HCT116 (cell line): ENCODE results near the gene CMTM8. TPM values are rescaled to one million over a fixed set of nuclear protein-coding genes. Genes with fewer than 3 reads are reported as not detected.

ENCODE experiments used
- ATAC-seq: fragments of 200-7000 bp; cut with Tn5 transposase; 2 replicates; pipeline ENCODE4 v1.9.1; 2020; ENCODE audit warnings: mild to moderate bottlenecking, moderate library complexity
- BruUV-seq: library from RNA; stranded (reverse); fragments of 400-500 nt; replicated peaks from 2 replicates; lab custom pipeline; 2021; lab: Mats Ljungman, UMichigan
- CTCF ChIA-PET: fragments of 300-600 bp; sonication (Branson Sonifier 250); formaldehyde crosslinking; loops from one replicate; lab custom pipeline; 2021; ENCODE audit warnings: antibody characterized with exemption; lab: Charles Lee
- POLR2A ChIA-PET: fragments of 300-600, 350-600 bp; sonication (Branson Sonifier 250); formaldehyde crosslinking; loops from one replicate; lab custom pipeline; 2021; ENCODE audit warnings: antibody characterized with exemption; lab: Charles Lee
- RAD21 ChIA-PET, 2 experiments: fragments of 300-600 bp; sonication (Branson Sonifier 250); formaldehyde crosslinking; loops; one replicate each; lab custom pipeline; 2023; ENCODE audit warnings: low total read pairs in 2 of 2; ENCODE audit not compliant: uncharacterized antibody in 2 of 2, unreplicated experiment in 2 of 2, low non-redundant PET in 1 of 2; lab: Charles Lee
- DNase-seq: peaks from one replicate; pipeline ENCODE4 v3.0.0-alpha.2; 2010; ENCODE audit warnings: low read depth, low spot score
- H2AFZ ChIP-seq: fragments of 200-600 bp; shearing (Covaris generic), sonication (generic); 2 replicates; pipeline ENCODE4 v1.6.1; 2017; ENCODE audit warnings: low read depth, mixed run types, mixed read lengths, antibody characterized with exemption, low read length; ENCODE audit not compliant: poor library complexity, severe bottlenecking
- H3K27ac ChIP-seq: 2 replicates; pipeline ENCODE4 v1.5.1; 2012; ENCODE audit warnings: low read depth, low read length
- H3K27me3 ChIP-seq: fragments of 200-600 bp; sonication (generic); 2 replicates; pipeline ENCODE4 v1.6.1; 2016; ENCODE audit warnings: mixed run types, low read length, mixed read lengths; ENCODE audit not compliant: insufficient read depth
- H3K36me3 ChIP-seq, 2 experiments: fragments of 200-500 bp in 1 of 2; fragments of 200-600 bp in 1 of 2; sonication (Bioruptor generic) in 1 of 2; sonication (generic) in 1 of 2; 2 replicates each; pipeline versions ENCODE4 v1.5.1 to v1.6.1; 2014 to 2016; ENCODE audit warnings: low read length in 2 of 2, inconsistent platforms in 1 of 2, mixed read lengths in 1 of 2, mixed run types in 1 of 2; ENCODE audit not compliant: insufficient read depth in 2 of 2, control insufficient read depth in 1 of 2
- H3K4me1 ChIP-seq, 2 experiments: fragments of 200-600 bp in 1 of 2; sonication (generic) in 1 of 2; 2 replicates each; pipeline versions ENCODE4 v1.5.1 to v1.6.1; 2012 to 2017; ENCODE audit warnings: low read length in 2 of 2, inconsistent platforms in 1 of 2, mild to moderate bottlenecking in 1 of 2, mixed read lengths in 1 of 2, mixed run types in 1 of 2, moderate library complexity in 1 of 2; ENCODE audit not compliant: insufficient read depth in 2 of 2, control insufficient read depth in 1 of 2
- H3K4me2 ChIP-seq: fragments of 200-600 bp; sonication (generic); 2 replicates; pipeline ENCODE4 v1.6.1; 2017; ENCODE audit warnings: mixed run types, low read length, mixed read lengths
- H3K4me3 ChIP-seq, 2 experiments: fragments of 200-600 bp in 1 of 2; sonication (generic) in 1 of 2; replicated peaks in 1 of 2; 2 replicates each; pipeline ENCODE4 v1.5.1; 2011 to 2016; ENCODE audit warnings: low read length in 2 of 2, control low read depth in 1 of 2, low read depth in 1 of 2, mild to moderate bottlenecking in 1 of 2, mixed read lengths in 1 of 2, mixed run types in 1 of 2
- H3K79me2 ChIP-seq: fragments of 200-600 bp; sonication (generic); 2 replicates; pipeline ENCODE4 v1.6.1; 2017; ENCODE audit warnings: mild to moderate bottlenecking, mixed run types, low read length, moderate library complexity, mixed read lengths; ENCODE audit not compliant: insufficient read depth
- H3K9ac ChIP-seq: fragments of 200-600 bp; sonication (generic); 2 replicates; pipeline ENCODE4 v1.6.1; 2016; ENCODE audit warnings: low read length, mixed read lengths
- H3K9me2 ChIP-seq: fragments of 200-600 bp; sonication (generic), shearing (Covaris generic); 2 replicates; pipeline ENCODE4 v1.6.1; 2017; ENCODE audit warnings: mixed run types, mild to moderate bottlenecking, moderate library complexity; ENCODE audit not compliant: insufficient read depth
- H3K9me3 ChIP-seq, 2 experiments: fragments of 200-500 bp in 1 of 2; fragments of 200-600 bp in 1 of 2; sonication (Bioruptor generic) in 1 of 2; sonication (generic) in 1 of 2; 2 replicates each; pipeline ENCODE4 v1.6.1; 2014 to 2017; ENCODE audit warnings: low read length in 2 of 2, mixed read lengths in 2 of 2, inconsistent platforms in 1 of 2, low read depth in 1 of 2, mild to moderate bottlenecking in 1 of 2, mixed run types in 1 of 2, moderate library complexity in 1 of 2; ENCODE audit not compliant: control insufficient read depth in 1 of 2, insufficient read depth in 1 of 2
- H4K20me1 ChIP-seq: fragments of 200-600 bp; sonication (generic), shearing (Covaris generic); 2 replicates; pipeline ENCODE4 v1.6.1; 2017; ENCODE audit warnings: mixed run types, mild to moderate bottlenecking, moderate library complexity; ENCODE audit not compliant: insufficient read depth
- EGR1 ChIP-seq: IDR thresholded peaks from 2 replicates; pipeline ENCODE4 v1.6.1; 2012; ENCODE audit warnings: low read depth
- intact Hi-C: fragments of 100-400 bp; cut with micrococcal nuclease; formaldehyde crosslinking; loops from 2 replicates; pipeline ENCODE4 v1.10.0; 2022
- total RNA-seq: library from RNA; stranded (reverse); gene quantifications from one replicate; pipeline ENCODE4 v1.2.1, GENCODE V29; 2021; ENCODE audit not compliant: unreplicated experiment
- TF ChIP-seq, protein P1 (sequence below): IDR thresholded peaks from 2 replicates; pipeline ENCODE4 v1.6.1; 2012; ENCODE audit warnings: low read depth
- TF ChIP-seq, protein P2 (sequence below): IDR thresholded peaks from 2 replicates; pipeline ENCODE4 v1.6.1; 2011; ENCODE audit warnings: mild to moderate bottlenecking, low read length, moderate library complexity; ENCODE audit not compliant: insufficient replicate concordance; ENCODE audit errors: extremely low read depth
- TF ChIP-seq, protein P3 (sequence below): IDR thresholded peaks from 2 replicates; pipeline ENCODE4 v1.6.1; 2012

CMTM8 gene
- total RNA-seq, 1 experiment from 2014 or later = 19.4 TPM

DNA sequence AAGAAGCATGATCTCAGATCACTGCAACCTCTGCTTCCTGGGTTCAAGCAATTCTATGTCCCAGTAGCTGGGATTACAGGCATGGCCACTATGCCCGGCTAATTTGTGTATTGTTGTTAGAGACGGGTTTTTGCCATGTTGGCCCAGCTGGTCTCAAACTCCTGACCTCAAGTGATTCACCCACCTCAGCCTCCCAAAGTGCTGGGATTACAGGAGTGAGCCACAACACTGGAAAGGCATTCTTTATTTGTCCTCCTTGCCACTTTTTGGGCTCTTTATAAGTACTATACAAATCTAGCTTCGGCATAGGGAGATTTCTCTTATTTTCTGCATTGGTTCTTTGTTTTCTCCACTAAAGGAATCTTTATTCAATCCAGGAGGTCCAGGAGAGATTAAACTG lies 18.6 kb downstream of the CMTM8 start (continued):
- TF ChIP-seq, protein P1, sequence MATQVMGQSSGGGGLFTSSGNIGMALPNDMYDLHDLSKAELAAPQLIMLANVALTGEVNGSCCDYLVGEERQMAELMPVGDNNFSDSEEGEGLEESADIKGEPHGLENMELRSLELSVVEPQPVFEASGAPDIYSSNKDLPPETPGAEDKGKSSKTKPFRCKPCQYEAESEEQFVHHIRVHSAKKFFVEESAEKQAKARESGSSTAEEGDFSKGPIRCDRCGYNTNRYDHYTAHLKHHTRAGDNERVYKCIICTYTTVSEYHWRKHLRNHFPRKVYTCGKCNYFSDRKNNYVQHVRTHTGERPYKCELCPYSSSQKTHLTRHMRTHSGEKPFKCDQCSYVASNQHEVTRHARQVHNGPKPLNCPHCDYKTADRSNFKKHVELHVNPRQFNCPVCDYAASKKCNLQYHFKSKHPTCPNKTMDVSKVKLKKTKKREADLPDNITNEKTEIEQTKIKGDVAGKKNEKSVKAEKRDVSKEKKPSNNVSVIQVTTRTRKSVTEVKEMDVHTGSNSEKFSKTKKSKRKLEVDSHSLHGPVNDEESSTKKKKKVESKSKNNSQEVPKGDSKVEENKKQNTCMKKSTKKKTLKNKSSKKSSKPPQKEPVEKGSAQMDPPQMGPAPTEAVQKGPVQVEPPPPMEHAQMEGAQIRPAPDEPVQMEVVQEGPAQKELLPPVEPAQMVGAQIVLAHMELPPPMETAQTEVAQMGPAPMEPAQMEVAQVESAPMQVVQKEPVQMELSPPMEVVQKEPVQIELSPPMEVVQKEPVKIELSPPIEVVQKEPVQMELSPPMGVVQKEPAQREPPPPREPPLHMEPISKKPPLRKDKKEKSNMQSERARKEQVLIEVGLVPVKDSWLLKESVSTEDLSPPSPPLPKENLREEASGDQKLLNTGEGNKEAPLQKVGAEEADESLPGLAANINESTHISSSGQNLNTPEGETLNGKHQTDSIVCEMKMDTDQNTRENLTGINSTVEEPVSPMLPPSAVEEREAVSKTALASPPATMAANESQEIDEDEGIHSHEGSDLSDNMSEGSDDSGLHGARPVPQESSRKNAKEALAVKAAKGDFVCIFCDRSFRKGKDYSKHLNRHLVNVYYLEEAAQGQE = no peak
- no peak for TF ChIP-seq EGR1
- TF ChIP-seq, protein P2, sequence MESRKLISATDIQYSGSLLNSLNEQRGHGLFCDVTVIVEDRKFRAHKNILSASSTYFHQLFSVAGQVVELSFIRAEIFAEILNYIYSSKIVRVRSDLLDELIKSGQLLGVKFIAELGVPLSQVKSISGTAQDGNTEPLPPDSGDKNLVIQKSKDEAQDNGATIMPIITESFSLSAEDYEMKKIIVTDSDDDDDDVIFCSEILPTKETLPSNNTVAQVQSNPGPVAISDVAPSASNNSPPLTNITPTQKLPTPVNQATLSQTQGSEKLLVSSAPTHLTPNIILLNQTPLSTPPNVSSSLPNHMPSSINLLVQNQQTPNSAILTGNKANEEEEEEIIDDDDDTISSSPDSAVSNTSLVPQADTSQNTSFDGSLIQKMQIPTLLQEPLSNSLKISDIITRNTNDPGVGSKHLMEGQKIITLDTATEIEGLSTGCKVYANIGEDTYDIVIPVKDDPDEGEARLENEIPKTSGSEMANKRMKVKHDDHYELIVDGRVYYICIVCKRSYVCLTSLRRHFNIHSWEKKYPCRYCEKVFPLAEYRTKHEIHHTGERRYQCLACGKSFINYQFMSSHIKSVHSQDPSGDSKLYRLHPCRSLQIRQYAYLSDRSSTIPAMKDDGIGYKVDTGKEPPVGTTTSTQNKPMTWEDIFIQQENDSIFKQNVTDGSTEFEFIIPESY = no peak

DNA sequence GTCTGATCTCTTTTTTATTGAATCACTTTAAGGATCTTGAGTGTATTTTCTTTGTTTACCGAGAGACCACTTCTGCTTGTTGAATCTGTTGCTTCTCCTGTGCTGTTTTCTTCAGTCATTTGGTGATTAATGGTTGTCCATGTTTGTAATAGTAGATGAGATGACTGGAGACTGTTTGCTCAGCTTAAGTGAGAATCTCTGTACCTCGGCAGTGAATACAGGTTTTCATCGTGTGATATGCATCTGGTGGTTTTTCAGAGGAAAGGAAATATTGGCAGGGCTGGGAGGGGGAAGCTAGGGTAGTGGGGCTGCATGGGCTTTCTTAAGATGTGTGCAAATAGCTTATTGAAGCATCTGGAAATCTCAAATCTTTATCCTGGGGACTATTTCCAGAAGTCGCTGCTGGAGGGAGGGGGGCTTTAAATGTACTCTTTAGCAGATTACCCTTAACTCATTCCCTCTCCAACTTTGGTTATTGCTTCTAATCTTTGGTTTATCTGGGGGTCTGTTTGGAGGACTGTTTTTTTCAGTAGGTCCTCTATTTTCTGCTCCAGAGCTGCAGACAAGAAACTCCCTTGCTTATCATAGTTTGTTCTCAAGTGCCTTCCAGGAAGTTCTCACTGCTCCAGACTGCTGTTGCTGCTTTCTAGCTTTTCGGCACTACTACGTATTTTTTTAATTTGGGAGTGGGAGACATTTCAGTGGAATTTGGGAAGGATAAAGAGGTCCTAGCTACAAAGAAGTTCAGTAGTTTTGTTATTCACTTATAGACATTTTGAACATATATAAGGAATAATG lies 19.4 kb downstream of the CMTM8 start:
- no peak overlapping the region for H2AFZ ChIP-seq
- no peaks in the 10 kb centered on the region for H3K9me2 ChIP-seq
- peaks cover 0 to 6% of the 10 kb centered on the region in 2 experiments; a peak in 1 of 4 replicates for H3K36me3 ChIP-seq
- CTCF ChIA-PET = interaction anchor here (0.9 to 1.0 kb wide), 2 partner anchors 18 to 34 kb away, joined by 3 read pairs; no protein-coding TSS in a partner anchor
- peaks cover 68% of the 10 kb centered on the region for H3K79me2 ChIP-seq
- no TSS peak for BruUV-seq
- intact Hi-C loops = no loop called here
- H3K4me2 ChIP-seq = no peak overlapping the region
- H3K9ac ChIP-seq = no peak overlapping the region
- ATAC-seq (no peak), DNase-seq (no peak)
- no peak overlapping the region for H3K4me3 ChIP-seq
- peaks cover 7 to 21% of the 10 kb centered on the region in 2 experiments for H3K4me1 ChIP-seq
- RAD21 ChIA-PET = no interaction called here
- TF ChIP-seq, protein P3, sequence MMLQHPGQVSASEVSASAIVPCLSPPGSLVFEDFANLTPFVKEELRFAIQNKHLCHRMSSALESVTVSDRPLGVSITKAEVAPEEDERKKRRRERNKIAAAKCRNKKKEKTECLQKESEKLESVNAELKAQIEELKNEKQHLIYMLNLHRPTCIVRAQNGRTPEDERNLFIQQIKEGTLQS = no peak
- no peaks in the 10 kb centered on the region for H4K20me1 ChIP-seq
- POLR2A ChIA-PET = no interaction called here
- H3K9me3 ChIP-seq = peaks cover 0 to 5% of the 10 kb centered on the region in 2 experiments; a peak in 1 of 4 replicates
- no peak overlapping the region for H3K27ac ChIP-seq
- H3K27me3 ChIP-seq = no peaks in the 10 kb centered on the region
